Muscle layer of duodenum (tissue), 2 donors: ENCODE data around the gene GSX2.

ENCODE experiments used
- H3K27ac ChIP-seq: one replicate; pipeline ENCODE4 v1.7.0; 2013; ENCODE audit warnings: mild to moderate bottlenecking, low read length
- H3K27me3 ChIP-seq: one replicate; pipeline ENCODE4 v1.7.0; 2013; ENCODE audit warnings: low read depth, mild to moderate bottlenecking, control low read depth, low read length
- H3K36me3 ChIP-seq, 2 donors: one replicate each; pipeline ENCODE4 v1.7.0; 2013; ENCODE audit warnings: low read length in 2 of 2, control low read depth in 1 of 2, mild to moderate bottlenecking in 1 of 2; ENCODE audit not compliant: insufficient read depth in 2 of 2, control insufficient read depth in 1 of 2
- H3K4me1 ChIP-seq, 2 donors: one replicate each; pipeline ENCODE4 v1.7.0; 2013; ENCODE audit warnings: low read length in 2 of 2, mild to moderate bottlenecking in 2 of 2, control low read depth in 1 of 2, moderate library complexity in 1 of 2; ENCODE audit not compliant: insufficient read depth in 2 of 2, control insufficient read depth in 1 of 2
- H3K4me3 ChIP-seq, 2 donors: one replicate each; pipeline ENCODE4 v1.7.0; 2013; ENCODE audit warnings: low read length in 2 of 2, low read depth in 1 of 2, mild to moderate bottlenecking in 1 of 2
- H3K9me3 ChIP-seq, 2 donors: one replicate each; pipeline ENCODE4 v1.7.0; 2013; ENCODE audit warnings: low read length in 2 of 2, control low read depth in 1 of 2, mild to moderate bottlenecking in 1 of 2; ENCODE audit not compliant: control insufficient read depth in 1 of 2
- donor health status: healthy.

Gene GSX2

DNA sequence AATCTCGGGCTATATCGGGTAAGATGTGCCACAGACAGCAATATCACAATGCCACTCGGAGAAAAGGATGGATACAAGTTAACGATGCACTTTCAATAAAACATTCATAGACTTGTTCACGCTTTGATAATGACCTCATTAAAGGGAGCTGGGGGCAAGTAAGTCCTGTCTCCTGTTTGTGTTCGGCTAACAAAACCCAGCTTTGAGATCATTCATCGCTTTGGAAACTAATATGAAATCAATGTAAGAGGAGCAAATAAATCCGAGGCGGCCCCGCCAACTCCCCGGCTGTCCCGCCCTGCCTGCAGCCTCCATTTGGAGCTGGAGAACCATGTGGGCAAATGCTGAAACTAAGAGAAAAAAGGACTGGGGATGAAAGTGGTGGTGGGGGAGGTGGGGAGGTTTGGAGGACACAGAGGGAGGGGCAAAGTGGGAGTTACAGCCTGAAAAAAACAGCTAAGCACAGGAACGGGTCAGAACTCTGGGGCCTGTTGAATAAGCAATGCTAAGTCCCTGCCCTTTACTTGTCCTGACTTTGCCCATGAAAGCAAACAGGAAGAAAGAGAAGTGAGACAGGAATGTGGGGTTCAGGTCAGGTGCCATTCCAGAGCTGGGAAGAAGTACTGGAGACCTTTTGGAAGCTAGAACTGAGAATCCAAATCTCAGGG, 3.5 kb upstream of the GSX2 start:
- Histone ChIP-seq H3K36me3 (no peaks in the 10 kb centered on the region), H3K4me1 (peaks cover 6 to 38% of the 10 kb centered on the region in 2 donors), H3K27ac (no peak overlapping the region), H3K9me3 (no peaks in the 10 kb centered on the region), H3K27me3 (peaks cover 94% of the 10 kb centered on the region), H3K4me3 (no peak overlapping the region)

DNA sequence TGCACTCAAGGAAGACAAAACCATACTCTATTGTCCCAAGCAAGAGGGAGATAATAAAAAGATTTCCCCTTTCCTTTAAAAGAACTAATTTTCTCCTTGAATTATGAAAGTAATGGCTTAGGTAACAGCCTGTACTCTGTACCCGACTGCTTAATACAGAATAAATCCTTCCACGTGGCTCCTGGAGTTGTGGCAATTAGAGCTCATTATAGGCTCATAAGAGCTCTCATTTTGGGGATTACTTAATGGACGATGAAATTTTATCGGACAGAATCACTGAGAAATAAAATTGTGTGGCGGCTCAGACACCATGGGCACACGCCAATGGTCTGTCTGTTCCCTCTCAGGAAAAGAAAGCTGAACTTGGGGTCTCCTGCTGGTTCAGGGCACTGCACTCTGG, 2.8 kb upstream of the GSX2 start:
- Histone ChIP-seq H3K4me3 (no peak overlapping the region), H3K27me3 (peaks cover 95% of the 10 kb centered on the region), H3K27ac (no peak overlapping the region), H3K9me3 (no peaks in the 10 kb centered on the region), H3K4me1 (peaks cover 6 to 34% of the 10 kb centered on the region in 2 donors), H3K36me3 (no peaks in the 10 kb centered on the region)

DNA sequence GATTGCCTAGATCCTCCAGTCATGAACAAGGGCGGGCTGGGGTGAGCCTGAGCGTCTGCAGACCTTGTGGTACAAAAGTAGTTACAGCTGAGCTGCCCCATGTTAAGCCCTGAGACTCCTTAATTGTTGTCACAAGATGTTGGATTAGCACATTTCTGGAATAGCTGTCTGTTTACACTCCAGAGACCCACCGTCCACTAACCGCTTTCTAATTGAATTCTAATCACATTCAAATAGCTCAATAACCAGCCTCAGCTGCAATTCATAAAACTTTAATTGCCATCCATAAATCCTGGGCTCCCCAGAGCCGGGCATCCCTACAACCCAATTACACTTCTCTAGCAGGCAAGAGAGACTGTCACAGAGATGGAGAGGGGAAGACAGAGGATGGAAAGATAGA, 1.6 kb upstream of the GSX2 start:
- H3K27me3 ChIP-seq = peaks cover 93% of the 10 kb centered on the region

DNA sequence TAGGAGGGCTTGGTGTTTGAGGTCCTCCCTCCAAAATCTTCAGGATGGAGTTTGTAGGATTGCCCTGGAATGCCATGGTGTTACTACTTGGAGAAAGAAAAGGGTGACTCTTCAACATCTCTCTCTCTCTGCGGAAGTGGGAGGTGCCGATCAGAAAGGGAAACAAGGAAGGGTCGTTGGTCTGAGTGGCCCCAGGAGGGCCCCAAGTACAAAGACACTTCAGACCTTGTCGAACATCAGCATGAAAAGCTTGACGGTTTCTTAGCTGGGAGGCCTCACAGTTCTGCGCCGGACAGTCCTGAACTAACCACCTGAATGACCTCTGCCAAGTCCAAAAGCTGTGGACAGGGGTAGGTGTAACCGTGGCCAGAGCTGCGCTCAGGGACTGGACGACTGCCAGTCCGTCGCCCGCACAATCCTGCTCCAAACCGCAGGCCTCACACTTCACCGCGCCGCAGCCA, 646 bp upstream of the GSX2 start:
- Histone ChIP-seq H3K4me1 (peaks cover 6 to 37% of the 10 kb centered on the region in 2 donors), H3K36me3 (no peaks in the 10 kb centered on the region), H3K27ac (no peak overlapping the region), H3K9me3 (no peaks in the 10 kb centered on the region), H3K27me3 (peaks cover 93% of the 10 kb centered on the region), H3K4me3 (peak overlapping the region in 1 of 2 donors; percentile 57)

More for the DNA sequence above, 1.6 kb upstream of the GSX2 start:
- Histone ChIP-seq H3K36me3 (no peaks in the 10 kb centered on the region), H3K9me3 (no peaks in the 10 kb centered on the region), H3K27ac (no peak overlapping the region), H3K4me1 (peaks cover 6 to 31% of the 10 kb centered on the region in 2 donors), H3K4me3 (no peak overlapping the region)

DNA sequence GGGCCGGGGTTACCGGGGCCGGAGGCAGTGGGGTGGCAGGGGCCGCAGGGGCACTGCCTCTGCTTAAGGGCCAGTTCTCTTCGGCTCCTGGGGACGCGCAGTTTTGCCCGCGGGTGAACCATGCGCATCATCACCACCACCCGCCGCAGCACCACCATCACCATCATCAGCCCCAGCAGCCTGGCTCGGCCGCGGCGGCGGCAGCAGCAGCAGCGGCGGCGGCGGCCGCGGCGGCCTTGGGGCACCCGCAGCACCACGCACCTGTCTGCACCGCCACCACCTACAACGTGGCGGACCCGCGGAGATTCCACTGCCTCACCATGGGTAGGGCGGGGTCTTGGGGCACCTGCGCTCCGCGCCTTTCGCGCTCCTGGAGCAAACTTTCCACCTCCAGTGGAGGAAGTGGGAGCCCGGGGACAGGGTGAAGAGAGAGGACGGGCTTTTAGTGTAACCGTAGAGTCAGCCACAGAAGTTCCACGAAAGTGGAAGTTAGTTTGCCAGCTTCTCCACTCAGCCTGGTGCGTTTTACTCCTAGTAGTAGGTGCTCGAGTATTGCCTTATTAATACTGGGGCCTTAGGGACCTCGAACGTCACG, 729 bp downstream of the GSX2 start:
- peak overlapping the region; percentile 4 to 57 for H3K4me3 ChIP-seq
- no peak overlapping the region for H3K27ac ChIP-seq
- peaks cover 6 to 39% of the 10 kb centered on the region in 2 donors for H3K4me1 ChIP-seq
- no peaks in the 10 kb centered on the region for H3K9me3 ChIP-seq
- no peaks in the 10 kb centered on the region for H3K36me3 ChIP-seq
- H3K27me3 ChIP-seq = peaks cover 88% of the 10 kb centered on the region

DNA sequence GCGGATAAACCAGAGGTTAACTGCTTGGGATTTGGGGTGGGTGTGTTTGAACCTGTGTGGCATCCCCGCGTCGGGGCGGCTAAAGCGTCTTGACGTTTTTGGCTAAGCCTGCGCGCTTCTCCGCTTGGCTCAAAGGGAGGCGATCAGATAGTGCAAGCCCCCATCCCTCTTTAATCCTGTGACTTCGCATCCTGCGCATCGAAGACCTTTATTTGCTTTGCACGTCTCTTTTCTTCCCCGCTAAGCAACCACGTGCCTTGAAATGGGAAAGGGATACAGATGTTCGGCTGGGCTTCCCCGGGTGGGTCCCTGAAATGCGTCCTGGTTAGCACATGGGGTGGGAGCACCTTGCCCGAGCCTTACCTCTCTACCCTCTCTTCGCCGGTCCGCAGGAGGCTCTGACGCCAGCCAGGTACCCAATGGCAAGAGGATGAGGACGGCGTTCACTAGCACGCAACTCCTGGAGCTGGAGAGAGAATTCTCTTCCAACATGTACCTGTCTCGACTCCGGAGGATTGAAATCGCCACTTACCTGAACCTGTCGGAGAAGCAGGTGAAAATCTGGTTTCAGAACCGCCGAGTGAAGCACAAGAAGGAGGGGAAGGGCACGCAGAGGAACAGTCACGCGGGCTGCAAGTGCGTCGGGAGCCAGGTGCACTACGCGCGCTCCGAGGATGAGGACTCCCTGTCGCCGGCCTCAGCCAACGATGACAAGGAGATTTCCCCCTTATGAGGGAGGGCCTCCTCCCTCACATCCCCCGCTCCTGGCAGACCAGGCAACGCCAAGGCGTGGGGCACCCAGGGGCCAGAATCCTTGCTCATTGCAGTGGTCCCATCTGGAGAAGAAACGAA, 1.5 kb downstream of the GSX2 start:
- Histone ChIP-seq H3K4me3 (peak overlapping the region; percentile 4 to 57), H3K27ac (no peak overlapping the region), H3K36me3 (no peaks in the 10 kb centered on the region), H3K27me3 (peaks cover 80% of the 10 kb centered on the region), H3K9me3 (no peaks in the 10 kb centered on the region), H3K4me1 (peaks cover 6 to 39% of the 10 kb centered on the region in 2 donors)

DNA sequence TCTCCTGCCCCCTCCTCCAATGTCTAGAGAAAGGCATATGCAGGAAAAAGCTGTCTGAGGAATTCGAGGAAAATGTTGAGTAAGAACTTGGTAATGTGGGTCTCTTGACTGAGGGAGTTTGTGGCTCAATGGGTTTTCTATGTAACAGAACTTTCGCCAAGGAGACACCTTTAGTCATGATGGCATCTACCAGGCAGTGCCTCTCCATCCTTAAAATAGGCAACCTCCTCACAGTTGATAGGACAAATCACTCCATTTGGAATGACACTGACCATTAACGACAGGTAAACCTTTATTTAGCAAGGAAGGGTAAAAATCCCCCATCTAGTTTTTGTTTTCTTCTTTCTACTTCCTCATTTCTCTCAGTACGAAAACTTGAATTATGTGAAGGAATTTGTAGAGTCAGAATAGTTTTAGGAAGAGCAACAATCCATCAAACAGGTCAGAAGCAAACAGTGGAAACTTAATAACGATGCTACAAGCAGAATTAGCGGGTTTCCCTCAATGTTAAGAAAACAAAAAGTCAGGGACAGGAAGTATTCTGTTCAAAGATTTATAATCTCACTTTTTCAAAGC, 2.7 kb downstream of the GSX2 start:
- Histone ChIP-seq H3K4me3 (no peak overlapping the region), H3K36me3 (no peaks in the 10 kb centered on the region), H3K27ac (no peak overlapping the region), H3K9me3 (no peaks in the 10 kb centered on the region), H3K4me1 (peaks cover 6 to 39% of the 10 kb centered on the region in 2 donors), H3K27me3 (peaks cover 76% of the 10 kb centered on the region)

DNA sequence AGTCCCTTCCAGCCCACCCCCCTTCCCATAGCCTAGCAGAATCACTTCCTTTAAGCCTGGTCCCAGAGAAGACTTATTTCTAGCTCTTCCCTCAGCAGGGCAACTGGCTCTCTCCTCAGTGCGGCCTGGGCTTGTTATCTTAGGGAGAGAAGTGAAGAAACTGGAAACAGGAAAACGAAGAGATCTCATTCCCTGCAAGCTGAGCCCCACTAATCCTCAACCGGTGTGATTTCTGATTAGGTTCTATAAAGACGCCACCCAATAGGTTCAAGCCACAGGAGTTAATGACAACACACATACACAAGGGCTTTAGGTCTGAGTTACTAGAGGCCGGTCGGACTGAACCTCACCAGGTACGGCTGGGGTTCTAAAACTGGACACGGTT, 3.2 kb downstream of the GSX2 start:
- H3K9me3 ChIP-seq = no peaks in the 10 kb centered on the region
- peaks cover 76% of the 10 kb centered on the region for H3K27me3 ChIP-seq
- H3K4me3 ChIP-seq = peak overlapping the region; percentile 31 to 33
- H3K27ac ChIP-seq = no peak overlapping the region
- H3K36me3 ChIP-seq = no peaks in the 10 kb centered on the region
- peaks cover 6 to 39% of the 10 kb centered on the region in 2 donors for H3K4me1 ChIP-seq

DNA sequence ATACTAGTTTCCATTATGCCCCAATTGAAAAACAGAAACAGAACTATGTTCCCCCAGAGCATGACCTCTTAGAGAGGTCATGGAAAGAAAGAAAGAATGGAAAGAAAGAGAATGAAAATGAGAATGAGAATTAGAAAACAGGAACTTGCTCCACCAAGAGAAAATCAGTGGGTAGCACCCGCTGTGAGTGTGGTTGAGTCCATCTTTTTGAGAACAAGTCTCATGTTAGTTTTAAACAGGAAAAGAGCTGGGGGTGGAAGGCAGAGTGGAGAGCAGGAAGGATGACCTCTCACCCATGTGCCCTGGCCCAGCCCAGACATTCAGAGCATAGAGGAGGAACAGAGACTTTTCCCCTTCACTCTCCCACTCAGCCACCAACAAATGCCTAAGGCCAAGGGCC, 4.9 kb downstream of the GSX2 start:
- Histone ChIP-seq H3K36me3 (no peaks in the 10 kb centered on the region), H3K9me3 (no peaks in the 10 kb centered on the region), H3K4me3 (no peak overlapping the region), H3K27me3 (peaks cover 75% of the 10 kb centered on the region), H3K27ac (no peak overlapping the region), H3K4me1 (peaks cover 6 to 40% of the 10 kb centered on the region in 2 donors)

DNA sequence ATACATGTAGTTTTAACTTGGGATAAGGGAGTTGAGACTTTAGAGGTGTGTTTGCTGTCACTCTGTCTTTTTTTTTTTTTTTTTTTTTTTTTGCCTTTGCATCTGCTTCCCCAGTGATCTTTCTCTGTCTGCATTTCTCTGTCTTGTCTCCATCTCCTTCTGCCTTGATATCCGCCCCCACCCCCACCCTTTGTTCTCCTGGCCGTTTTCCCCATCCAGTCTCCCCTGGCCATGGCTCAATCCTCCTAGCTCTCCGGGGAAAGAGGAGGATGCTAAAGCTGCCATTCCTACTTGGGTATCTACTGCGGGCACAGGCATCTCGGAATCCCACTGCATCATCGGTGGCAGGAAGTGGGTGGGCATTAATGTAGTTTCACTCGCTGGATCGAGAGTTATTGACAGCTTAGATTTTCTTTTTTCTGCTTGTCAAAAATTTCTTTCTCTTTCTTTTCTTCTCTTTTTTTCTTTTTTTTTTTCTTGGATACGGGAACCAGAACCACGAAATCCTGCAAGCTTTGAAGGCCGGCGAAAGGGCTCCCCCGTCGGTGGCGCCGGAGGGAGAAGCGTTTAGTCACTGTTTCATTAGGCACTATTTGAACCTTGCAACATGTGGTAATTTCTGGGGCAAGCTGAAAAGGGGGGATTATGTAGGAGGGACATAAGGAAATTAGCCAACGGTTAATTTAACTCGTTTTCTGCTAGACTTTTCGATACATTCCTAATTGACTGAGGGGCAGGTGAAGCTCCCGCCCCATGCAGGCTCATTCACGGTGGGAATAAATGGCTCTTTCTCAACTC, 8.2 kb downstream of the GSX2 start:
- peaks cover 0 to 22% of the 10 kb centered on the region in 2 donors for H3K4me1 ChIP-seq
- H3K9me3 ChIP-seq = no peaks in the 10 kb centered on the region
- no peak overlapping the region for H3K4me3 ChIP-seq
- H3K36me3 ChIP-seq = no peaks in the 10 kb centered on the region
- H3K27me3 ChIP-seq = peaks cover 57% of the 10 kb centered on the region
- no peak overlapping the region for H3K27ac ChIP-seq
